ENCODE data around the gene GTF3C2. TPM values are rescaled to one million over a fixed set of nuclear protein-coding genes. Genes with fewer than 3 reads are reported as not detected.

Gene GTF3C2
- total and polyA plus RNA-seq, 10 of the 15 experiments (the other 5 are each of a cell fraction or from before 2014, with no cell fraction given), result 45.9 to 105 (median 80.3) TPM

- ChIA-PET SMC1A (ENCODE audit: uncharacterized antibody, unreplicated experiment) (interaction anchor here (1.6 kb wide), 1 partner anchor 198 kb away, joined by 4 read pairs; no protein-coding TSS in a partner anchor), POLR2A (no interaction called here), CTCF (interaction anchor here (0.9 to 2.4 kb wide), 3 partner anchors 15 to 57 kb away, joined by 3 to 6 read pairs (median 3); partner anchors contain the start of gene TRIM54), RAD21 (ENCODE audit: unreplicated experiment) (no interaction called here)
- Histone ChIP-seq H2AFZ (ENCODE audit: control insufficient read depth, low read depth, low read length) (no peak overlapping the region), H3K36me3 (ENCODE audit: control insufficient read depth in 2 of 2, insufficient read depth in 2 of 2, low read length in 1 of 2) (no peaks in the 10 kb centered on the region), H3K4me1 (ENCODE audit: control insufficient read depth, insufficient read depth, low read length) (no peaks in the 10 kb centered on the region), H3K9ac (ENCODE audit: control insufficient read depth, insufficient read depth, low read length) (no peak overlapping the region), H3K4me2 (ENCODE audit: control insufficient read depth, insufficient read depth) (no peak overlapping the region), H3K4me3 (no peak overlapping the region), H3K27ac (ENCODE audit: control insufficient read depth, insufficient read depth) (no peak overlapping the region), H4K20me1 (ENCODE audit: control insufficient read depth, insufficient read depth) (no peaks in the 10 kb centered on the region), H3K79me2 (ENCODE audit: control insufficient read depth, insufficient read depth, low read length) (no peaks in the 10 kb centered on the region), H3K27me3 (replicated peaks in 1 of 2; ENCODE audit: control insufficient read depth in 2 of 2, insufficient read depth in 2 of 2, low read length in 1 of 2) (no peaks in the 10 kb centered on the region; a peak in 2 of 4 replicates), H3K9me3 (replicated peaks; ENCODE audit: control insufficient read depth, insufficient read depth, low read length) (no peaks in the 10 kb centered on the region)
- in situ Hi-C loops (cut with MboI), result no loop called here
- no peak for ATAC-seq
- BruUV-seq (replicated peaks), result no TSS peak
- FAIRE-seq, result no peak
- no peak for DNase-seq (ENCODE audit: low read depth, low spot score)
- WGBS (ENCODE audit: insufficient coverage, insufficient replicate concordance, low lambda C conversion rate, missing lambda C conversion rate), result 30% methylated on average over 3 of the region's 3 CpGs
- intact Hi-C loops (cut with micrococcal nuclease; ENCODE audit: unreplicated experiment), result no loop called here
- TF ChIP-seq USF2 (IDR thresholded peaks at IDR 0.05; ENCODE audit: borderline replicate concordance, low read depth, low read length), result no peak
- no peak for TF ChIP-seq RAD51 (IDR thresholded peaks at IDR 0.05)
- no peak for TF ChIP-seq DPF2 (IDR thresholded peaks at IDR 0.05)
- TF ChIP-seq SRF (IDR thresholded peaks at IDR 0.05; ENCODE audit: low read depth in 2 of 2, low read length in 2 of 2), result no peak
- TF ChIP-seq, protein P1, sequence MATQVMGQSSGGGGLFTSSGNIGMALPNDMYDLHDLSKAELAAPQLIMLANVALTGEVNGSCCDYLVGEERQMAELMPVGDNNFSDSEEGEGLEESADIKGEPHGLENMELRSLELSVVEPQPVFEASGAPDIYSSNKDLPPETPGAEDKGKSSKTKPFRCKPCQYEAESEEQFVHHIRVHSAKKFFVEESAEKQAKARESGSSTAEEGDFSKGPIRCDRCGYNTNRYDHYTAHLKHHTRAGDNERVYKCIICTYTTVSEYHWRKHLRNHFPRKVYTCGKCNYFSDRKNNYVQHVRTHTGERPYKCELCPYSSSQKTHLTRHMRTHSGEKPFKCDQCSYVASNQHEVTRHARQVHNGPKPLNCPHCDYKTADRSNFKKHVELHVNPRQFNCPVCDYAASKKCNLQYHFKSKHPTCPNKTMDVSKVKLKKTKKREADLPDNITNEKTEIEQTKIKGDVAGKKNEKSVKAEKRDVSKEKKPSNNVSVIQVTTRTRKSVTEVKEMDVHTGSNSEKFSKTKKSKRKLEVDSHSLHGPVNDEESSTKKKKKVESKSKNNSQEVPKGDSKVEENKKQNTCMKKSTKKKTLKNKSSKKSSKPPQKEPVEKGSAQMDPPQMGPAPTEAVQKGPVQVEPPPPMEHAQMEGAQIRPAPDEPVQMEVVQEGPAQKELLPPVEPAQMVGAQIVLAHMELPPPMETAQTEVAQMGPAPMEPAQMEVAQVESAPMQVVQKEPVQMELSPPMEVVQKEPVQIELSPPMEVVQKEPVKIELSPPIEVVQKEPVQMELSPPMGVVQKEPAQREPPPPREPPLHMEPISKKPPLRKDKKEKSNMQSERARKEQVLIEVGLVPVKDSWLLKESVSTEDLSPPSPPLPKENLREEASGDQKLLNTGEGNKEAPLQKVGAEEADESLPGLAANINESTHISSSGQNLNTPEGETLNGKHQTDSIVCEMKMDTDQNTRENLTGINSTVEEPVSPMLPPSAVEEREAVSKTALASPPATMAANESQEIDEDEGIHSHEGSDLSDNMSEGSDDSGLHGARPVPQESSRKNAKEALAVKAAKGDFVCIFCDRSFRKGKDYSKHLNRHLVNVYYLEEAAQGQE (IDR thresholded peaks at IDR 0.05; ENCODE audit: low read depth, low read length), result no peak
- no peak for TF ChIP-seq MEF2B (IDR thresholded peaks at IDR 0.05; ENCODE audit: partially characterized antibody, poor library complexity, severe bottlenecking)
- TF ChIP-seq RFX5 (IDR thresholded peaks at IDR 0.05; ENCODE audit: low read depth, low read length), result no peak
- no peak for TF ChIP-seq CREM (IDR thresholded peaks at IDR 0.05; ENCODE audit: low read depth)
- no peak for TF ChIP-seq RAD21 (IDR thresholded peaks at IDR 0.05; ENCODE audit: insufficient read depth, low read depth, low read length)
- TF ChIP-seq MYB (IDR thresholded peaks at IDR 0.05; ENCODE audit: borderline replicate concordance, low read depth, low read length), result no peak
- no peak for TF ChIP-seq TCF12 (IDR thresholded peaks at IDR 0.05; ENCODE audit: low read depth, low read length)
- TF ChIP-seq IRF5 (IDR thresholded peaks at IDR 0.05; ENCODE audit: borderline replicate concordance), result no peak
- no peak for TF ChIP-seq NFYA (IDR thresholded peaks at IDR 0.05; ENCODE audit: borderline replicate concordance, low read depth, low read length)
- TF ChIP-seq, protein P2, sequence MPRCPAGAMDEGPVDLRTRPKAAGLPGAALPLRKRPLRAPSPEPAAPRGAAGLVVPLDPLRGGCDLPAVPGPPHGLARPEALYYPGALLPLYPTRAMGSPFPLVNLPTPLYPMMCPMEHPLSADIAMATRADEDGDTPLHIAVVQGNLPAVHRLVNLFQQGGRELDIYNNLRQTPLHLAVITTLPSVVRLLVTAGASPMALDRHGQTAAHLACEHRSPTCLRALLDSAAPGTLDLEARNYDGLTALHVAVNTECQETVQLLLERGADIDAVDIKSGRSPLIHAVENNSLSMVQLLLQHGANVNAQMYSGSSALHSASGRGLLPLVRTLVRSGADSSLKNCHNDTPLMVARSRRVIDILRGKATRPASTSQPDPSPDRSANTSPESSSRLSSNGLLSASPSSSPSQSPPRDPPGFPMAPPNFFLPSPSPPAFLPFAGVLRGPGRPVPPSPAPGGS (IDR thresholded peaks at IDR 0.05; ENCODE audit: borderline replicate concordance, insufficient read depth, low read depth, low read length, poor library complexity, severe bottlenecking), result no peak
- TF ChIP-seq ZNF207 (IDR thresholded peaks at IDR 0.05; ENCODE audit: borderline replicate concordance), result no peak
Observed at GRCh38 chr2:27297195-27297594, 59.4 kb downstream of the GTF3C2 start.

Data from GM12878 (cell line).